ENCODE data around the gene ZBTB37.

The ZBTB37 gene

DNA sequence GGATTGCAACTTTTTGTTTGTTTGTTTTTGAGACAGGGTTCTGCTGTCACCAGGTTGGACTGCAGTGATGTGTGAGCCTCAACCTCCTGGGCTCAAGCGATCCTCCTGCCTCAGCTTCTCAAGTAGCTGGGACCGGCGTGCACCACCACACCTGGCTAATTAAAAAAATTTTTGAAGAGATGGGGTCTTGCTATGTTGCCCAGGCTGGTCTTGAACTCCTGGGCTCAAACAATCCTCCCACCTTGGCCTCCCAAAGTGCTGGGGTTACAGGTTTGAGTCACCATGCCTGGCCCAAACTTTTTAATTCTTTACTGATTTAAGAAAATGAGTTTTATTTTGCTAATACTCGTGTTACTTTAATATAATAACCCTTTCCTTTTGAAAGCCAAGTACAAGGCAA is 80.4 kb downstream of the ZBTB37 start:
- no peak for TF ChIP-seq CTCF (IDR thresholded peaks at IDR 0.05; ENCODE audit: low read depth, low read length, missing control alignments)
- no peak for DNase-seq (ENCODE audit: low read depth)
- no peak overlapping the region for H3K4me3 ChIP-seq (ENCODE audit: low read depth, low read length)

Measured in GM12864 (cell line).